ENCODE measurements around the gene XPC. TPM values are rescaled to one million over a fixed set of nuclear protein-coding genes. Genes with fewer than 3 reads are reported as not detected.

Gene XPC
- total and polyA plus RNA-seq, 2 donors (not counting 3 experiments of a cell fraction or from before 2014, with no cell fraction given) = 11.9 to 36.8 TPM

DNA sequence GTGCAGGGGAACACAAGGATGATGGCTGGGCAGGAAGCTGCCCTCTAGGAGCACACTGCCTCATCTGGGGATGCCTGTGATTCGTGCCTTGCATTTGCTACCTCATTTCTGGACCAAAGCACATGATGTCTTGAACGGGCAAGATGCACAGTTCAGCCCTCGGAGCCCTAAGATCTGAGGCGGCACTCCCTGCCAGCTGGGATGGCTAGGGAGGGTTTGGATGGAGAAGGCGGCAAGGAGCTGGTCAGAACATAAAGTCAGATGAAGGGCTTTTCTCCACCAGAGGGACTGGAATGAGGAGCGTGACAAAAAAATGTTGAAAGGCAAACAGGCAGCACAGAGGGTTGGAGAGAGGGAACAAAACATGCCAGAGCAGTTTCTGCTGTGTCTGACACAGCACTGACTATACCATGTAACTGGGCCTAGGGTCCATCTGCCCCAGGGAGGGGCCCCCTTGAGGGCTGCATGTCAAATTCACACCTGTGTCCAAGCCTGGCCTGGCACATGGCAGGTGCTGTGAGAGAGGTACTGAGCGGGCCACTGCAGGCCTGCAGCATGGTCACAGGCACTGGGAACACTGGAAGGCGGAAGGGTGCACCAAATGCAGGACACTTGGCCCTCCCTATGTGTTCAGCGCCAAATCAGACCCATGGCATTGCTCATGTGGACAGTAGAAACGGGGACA is 31.9 kb downstream of the XPC start:
- FAIRE-seq = no peak
- dilution Hi-C loops (cut with MboI; ENCODE audit: extremely low pct_ligation_motif_present, low sequenced_read_pairs) = no loop called here

More for the DNA sequence above, 31.9 kb downstream of the XPC start:
- peaks cover 41% of the 10 kb centered on the region for H3K4me1 ChIP-seq (ENCODE audit: control insufficient read depth, extremely low read depth, insufficient read depth, low read length)
- H3K9me1 ChIP-seq (replicated peaks; ENCODE audit: control insufficient read depth, extremely low read depth, insufficient read depth, low read length) = no peaks in the 10 kb centered on the region
- no peaks in the 10 kb centered on the region for H3K27me3 ChIP-seq (ENCODE audit: control insufficient read depth in 2 of 2, insufficient read depth in 2 of 2, low read length in 2 of 2)
- no peak for DNase-seq (ENCODE audit: low read depth, low spot score)
- no peaks in the 10 kb centered on the region for H3K79me2 ChIP-seq (ENCODE audit: control insufficient read depth, insufficient read depth, low read length)
- H3K9ac ChIP-seq (replicated peaks; ENCODE audit: extremely low read depth, insufficient read depth, low read length) = no peak overlapping the region
- BruUV-seq (replicated peaks) = no TSS peak
- H4K20me1 ChIP-seq (replicated peaks; ENCODE audit: control insufficient read depth, extremely low read depth, insufficient read depth, low read length) = no peaks in the 10 kb centered on the region
- no peak overlapping the region for H2AFZ ChIP-seq (ENCODE audit: low read depth, low read length)
- POLR2A ChIA-PET = interaction anchor here (0.9 to 2.6 kb wide), 3 partner anchors 21 to 32 kb away, joined by 3 to 30 read pairs (median 14); partner anchors contain the start of genes CHCHD4, LSM3, TMEM43 and XPC
- H3K27ac ChIP-seq (ENCODE audit: insufficient read depth, low read depth, low read length) = no peak overlapping the region
- no peaks in the 10 kb centered on the region for H3K9me3 ChIP-seq (replicated peaks; ENCODE audit: control insufficient read depth, insufficient read depth, low read length)
- no peak overlapping the region for H3K4me2 ChIP-seq (ENCODE audit: insufficient read depth, low read length)
- intact Hi-C loops (cut with micrococcal nuclease) = loop anchor here (10.0 kb wide), 2 partner anchors 258 to 798 kb away; partner anchors contain the start of genes NR2C2 and SLC6A6
- peaks cover 0 to 6% of the 10 kb centered on the region in 2 experiments for H3K36me3 ChIP-seq (ENCODE audit: control insufficient read depth in 2 of 2, extremely low read depth in 1 of 2, insufficient read depth in 2 of 2, low read length in 2 of 2)
- TF ChIP-seq EZH2 (IDR thresholded peaks at IDR 0.05; ENCODE audit: borderline replicate concordance, low read depth, low read length, severe bottlenecking) = no peak
- TF ChIP-seq FOS (IDR thresholded peaks at IDR 0.05; ENCODE audit: borderline replicate concordance, insufficient read depth, low read length) = no peak
- no peak for TF ChIP-seq MYC (IDR thresholded peaks at IDR 0.05; ENCODE audit: low read depth, low read length)
- no peak for TF ChIP-seq GATA2 (IDR thresholded peaks at IDR 0.05; ENCODE audit: insufficient read depth, insufficient read length, low read depth, low read length)
- no peak for TF ChIP-seq MAX (IDR thresholded peaks at IDR 0.05; ENCODE audit: insufficient read depth, insufficient read length)
- no peak for TF ChIP-seq POLR2AphosphoS5 (IDR thresholded peaks at IDR 0.05; ENCODE audit: insufficient read depth, low read depth, low read length)
- TF ChIP-seq POLR2A (IDR thresholded peaks at IDR 0.05; ENCODE audit: low read depth, low read length) = no peak
- no peak for TF ChIP-seq JUN (IDR thresholded peaks at IDR 0.05; ENCODE audit: borderline replicate concordance, insufficient read depth, insufficient read length, low read depth)
- TF ChIP-seq CTCF (IDR thresholded peaks at IDR 0.05; ENCODE audit: extremely low read depth in 1 of 2, insufficient read depth in 1 of 2, low read depth in 1 of 2, low read length in 2 of 2) = no peak
- H3K4me3 ChIP-seq (replicated peaks in 1 of 3; ENCODE audit: insufficient read depth in 1 of 3, low read depth in 1 of 3, low read length in 3 of 3) = no peak overlapping the region
- CTCF ChIA-PET = interaction anchor here (2.8 to 4.9 kb wide), 2 partner anchors 21 to 32 kb away, joined by 10 to 30 read pairs; partner anchors contain the start of genes CHCHD4, LSM3, TMEM43 and XPC

Data from endothelial cell of umbilical vein (primary cell).